Measurements from ENCODE around the gene OCEL1.

The OCEL1 gene

DNA sequence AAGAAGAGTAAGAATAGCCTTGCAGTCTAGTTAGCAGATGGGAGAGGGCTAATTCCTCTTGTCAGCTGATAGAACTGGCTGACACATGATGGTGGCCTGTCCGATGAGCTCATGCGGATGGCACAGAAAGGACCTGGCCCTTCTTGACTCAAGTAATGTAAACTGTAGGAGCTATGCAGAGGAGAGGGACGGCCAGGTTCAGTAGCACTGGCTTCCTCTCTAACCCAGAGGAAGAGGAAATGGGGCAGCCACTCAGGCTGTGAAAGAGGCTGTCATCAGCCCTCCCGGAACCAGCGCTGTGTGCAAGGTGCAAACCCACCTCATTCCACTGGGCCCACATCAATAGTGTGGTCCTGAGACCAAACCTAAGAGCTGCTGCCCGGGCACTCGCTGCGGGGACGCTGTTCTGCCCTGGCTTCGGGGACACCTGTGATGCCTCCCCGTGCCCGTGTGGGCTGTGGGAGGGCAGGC, 41.6 kb upstream of the OCEL1 start (continued):
- TF ChIP-seq, protein P1, sequence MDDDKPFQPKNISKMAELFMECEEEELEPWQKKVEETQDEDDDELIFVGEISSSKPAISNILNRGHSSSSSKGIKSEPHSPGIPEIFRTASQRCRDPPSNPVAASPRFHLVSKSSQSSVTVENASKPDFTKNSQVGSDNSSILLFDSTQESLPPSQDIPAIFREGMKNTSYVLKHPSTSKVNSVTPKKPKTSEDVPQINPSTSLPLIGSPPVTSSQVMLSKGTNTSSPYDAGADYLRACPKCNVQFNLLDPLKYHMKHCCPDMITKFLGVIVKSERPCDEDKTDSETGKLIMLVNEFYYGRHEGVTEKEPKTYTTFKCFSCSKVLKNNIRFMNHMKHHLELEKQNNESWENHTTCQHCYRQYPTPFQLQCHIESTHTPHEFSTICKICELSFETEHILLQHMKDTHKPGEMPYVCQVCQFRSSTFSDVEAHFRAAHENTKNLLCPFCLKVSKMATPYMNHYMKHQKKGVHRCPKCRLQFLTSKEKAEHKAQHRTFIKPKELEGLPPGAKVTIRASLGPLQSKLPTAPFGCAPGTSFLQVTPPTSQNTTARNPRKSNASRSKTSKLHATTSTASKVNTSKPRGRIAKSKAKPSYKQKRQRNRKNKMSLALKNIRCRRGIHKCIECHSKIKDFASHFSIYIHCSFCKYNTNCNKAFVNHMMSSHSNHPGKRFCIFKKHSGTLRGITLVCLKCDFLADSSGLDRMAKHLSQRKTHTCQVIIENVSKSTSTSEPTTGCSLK (tag by site-specific recombination; IDR thresholded peaks at IDR 0.05), result no peak
- TF ChIP-seq ZNF621 (tag by site-specific recombination; IDR thresholded peaks at IDR 0.05) (no peak), ZFP41 (tag by site-specific recombination; IDR thresholded peaks at IDR 0.05; ENCODE audit: borderline replicate concordance) (no peak), ZNF76 (tag by site-specific recombination; IDR thresholded peaks at IDR 0.05; ENCODE audit: borderline replicate concordance, low read depth) (no peak), ZNF404 (tag by site-specific recombination; IDR thresholded peaks at IDR 0.05) (no peak), GLIS2 (tag by site-specific recombination; IDR thresholded peaks at IDR 0.05) (no peak)
- TF ChIP-seq, protein P2, sequence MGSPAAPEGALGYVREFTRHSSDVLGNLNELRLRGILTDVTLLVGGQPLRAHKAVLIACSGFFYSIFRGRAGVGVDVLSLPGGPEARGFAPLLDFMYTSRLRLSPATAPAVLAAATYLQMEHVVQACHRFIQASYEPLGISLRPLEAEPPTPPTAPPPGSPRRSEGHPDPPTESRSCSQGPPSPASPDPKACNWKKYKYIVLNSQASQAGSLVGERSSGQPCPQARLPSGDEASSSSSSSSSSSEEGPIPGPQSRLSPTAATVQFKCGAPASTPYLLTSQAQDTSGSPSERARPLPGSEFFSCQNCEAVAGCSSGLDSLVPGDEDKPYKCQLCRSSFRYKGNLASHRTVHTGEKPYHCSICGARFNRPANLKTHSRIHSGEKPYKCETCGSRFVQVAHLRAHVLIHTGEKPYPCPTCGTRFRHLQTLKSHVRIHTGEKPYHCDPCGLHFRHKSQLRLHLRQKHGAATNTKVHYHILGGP (tag by site-specific recombination; IDR thresholded peaks at IDR 0.05), result no peak
- TF ChIP-seq, protein P3, sequence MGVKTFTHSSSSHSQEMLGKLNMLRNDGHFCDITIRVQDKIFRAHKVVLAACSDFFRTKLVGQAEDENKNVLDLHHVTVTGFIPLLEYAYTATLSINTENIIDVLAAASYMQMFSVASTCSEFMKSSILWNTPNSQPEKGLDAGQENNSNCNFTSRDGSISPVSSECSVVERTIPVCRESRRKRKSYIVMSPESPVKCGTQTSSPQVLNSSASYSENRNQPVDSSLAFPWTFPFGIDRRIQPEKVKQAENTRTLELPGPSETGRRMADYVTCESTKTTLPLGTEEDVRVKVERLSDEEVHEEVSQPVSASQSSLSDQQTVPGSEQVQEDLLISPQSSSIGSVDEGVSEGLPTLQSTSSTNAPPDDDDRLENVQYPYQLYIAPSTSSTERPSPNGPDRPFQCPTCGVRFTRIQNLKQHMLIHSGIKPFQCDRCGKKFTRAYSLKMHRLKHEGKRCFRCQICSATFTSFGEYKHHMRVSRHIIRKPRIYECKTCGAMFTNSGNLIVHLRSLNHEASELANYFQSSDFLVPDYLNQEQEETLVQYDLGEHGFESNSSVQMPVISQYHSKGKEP (tag by site-specific recombination; IDR thresholded peaks at IDR 0.05), result no peak

DNA sequence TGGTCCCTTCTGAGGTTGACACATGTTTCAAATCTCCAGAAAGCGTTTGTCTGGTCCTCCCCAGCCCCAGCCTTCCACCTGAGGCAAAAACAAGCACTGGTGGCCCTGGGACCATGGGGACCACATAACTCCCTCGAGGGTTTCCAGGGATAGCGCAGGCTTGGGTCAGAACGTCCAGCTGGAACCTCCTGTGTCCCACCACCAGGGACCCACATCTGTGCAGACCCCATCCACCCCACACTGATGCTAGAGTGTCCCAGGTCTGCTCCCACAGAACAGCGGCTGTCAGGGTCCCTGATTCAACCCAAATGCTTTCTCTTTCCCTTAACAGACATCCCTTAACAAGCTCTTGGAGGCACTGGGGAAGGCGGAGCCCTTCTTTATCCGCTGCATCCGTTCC, 40.4 kb upstream of the OCEL1 start:
- Histone ChIP-seq H3K4me3 (ENCODE audit: low read depth, low read length) (no peak overlapping the region), H3K9me3 (ENCODE audit: control insufficient read depth, insufficient read depth, low read depth, low read length) (no peaks in the 10 kb centered on the region), H3K27ac (ENCODE audit: extremely low read depth, low read depth, low read length) (no peak overlapping the region), H3K36me3 (ENCODE audit: control insufficient read depth in 2 of 2, insufficient read depth in 1 of 2, low read length in 2 of 2) (peaks cover 3 to 36% of the 10 kb centered on the region in 2 experiments; a peak in 2 of 3 replicates), H3K4me1 (ENCODE audit: control insufficient read depth, insufficient read depth, low read length) (no peaks in the 10 kb centered on the region)
- ChIA-PET POLR2A (no interaction called here), CTCF (interaction anchor here (0.7 kb wide), 1 partner anchor 100 kb away, joined by 3 read pairs; no protein-coding TSS in a partner anchor)
- no peak for TF ChIP-seq ZNF473 (tag by site-specific recombination; IDR thresholded peaks at IDR 0.05)
- TF ChIP-seq, protein P4, sequence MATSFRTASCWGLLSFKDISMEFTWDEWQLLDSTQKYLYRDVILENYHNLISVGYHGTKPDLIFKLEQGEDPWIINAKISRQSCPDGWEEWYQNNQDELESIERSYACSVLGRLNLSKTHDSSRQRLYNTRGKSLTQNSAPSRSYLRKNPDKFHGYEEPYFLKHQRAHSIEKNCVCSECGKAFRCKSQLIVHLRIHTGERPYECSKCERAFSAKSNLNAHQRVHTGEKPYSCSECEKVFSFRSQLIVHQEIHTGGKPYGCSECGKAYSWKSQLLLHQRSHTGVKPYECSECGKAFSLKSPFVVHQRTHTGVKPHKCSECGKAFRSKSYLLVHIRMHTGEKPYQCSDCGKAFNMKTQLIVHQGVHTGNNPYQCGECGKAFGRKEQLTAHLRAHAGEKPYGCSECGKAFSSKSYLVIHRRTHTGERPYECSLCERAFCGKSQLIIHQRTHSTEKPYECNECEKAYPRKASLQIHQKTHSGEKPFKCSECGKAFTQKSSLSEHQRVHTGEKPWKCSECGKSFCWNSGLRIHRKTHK (tag by site-specific recombination; IDR thresholded peaks at IDR 0.05), result no peak
- TF ChIP-seq, protein P5, sequence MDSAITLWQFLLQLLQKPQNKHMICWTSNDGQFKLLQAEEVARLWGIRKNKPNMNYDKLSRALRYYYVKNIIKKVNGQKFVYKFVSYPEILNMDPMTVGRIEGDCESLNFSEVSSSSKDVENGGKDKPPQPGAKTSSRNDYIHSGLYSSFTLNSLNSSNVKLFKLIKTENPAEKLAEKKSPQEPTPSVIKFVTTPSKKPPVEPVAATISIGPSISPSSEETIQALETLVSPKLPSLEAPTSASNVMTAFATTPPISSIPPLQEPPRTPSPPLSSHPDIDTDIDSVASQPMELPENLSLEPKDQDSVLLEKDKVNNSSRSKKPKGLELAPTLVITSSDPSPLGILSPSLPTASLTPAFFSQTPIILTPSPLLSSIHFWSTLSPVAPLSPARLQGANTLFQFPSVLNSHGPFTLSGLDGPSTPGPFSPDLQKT (IDR thresholded peaks at IDR 0.05; ENCODE audit: borderline replicate concordance, low read depth, low read length), result no peak
- no peak for TF ChIP-seq SCRT1 (tag by site-specific recombination; IDR thresholded peaks at IDR 0.05; ENCODE audit: borderline replicate concordance)
- TF ChIP-seq ZNF138 (tag by site-specific recombination; IDR thresholded peaks at IDR 0.05; ENCODE audit: borderline replicate concordance), result no peak
- TF ChIP-seq ZXDB (tag by site-specific recombination; IDR thresholded peaks at IDR 0.05), result no peak
- TF ChIP-seq, protein P6, sequence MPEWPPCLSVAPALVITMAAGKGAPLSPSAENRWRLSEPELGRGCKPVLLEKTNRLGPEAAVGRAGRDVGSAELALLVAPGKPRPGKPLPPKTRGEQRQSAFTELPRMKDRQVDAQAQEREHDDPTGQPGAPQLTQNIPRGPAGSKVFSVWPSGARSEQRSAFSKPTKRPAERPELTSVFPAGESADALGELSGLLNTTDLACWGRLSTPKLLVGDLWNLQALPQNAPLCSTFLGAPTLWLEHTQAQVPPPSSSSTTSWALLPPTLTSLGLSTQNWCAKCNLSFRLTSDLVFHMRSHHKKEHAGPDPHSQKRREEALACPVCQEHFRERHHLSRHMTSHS (tag by site-specific recombination; IDR thresholded peaks at IDR 0.05), result no peak
- TF ChIP-seq, protein P7, sequence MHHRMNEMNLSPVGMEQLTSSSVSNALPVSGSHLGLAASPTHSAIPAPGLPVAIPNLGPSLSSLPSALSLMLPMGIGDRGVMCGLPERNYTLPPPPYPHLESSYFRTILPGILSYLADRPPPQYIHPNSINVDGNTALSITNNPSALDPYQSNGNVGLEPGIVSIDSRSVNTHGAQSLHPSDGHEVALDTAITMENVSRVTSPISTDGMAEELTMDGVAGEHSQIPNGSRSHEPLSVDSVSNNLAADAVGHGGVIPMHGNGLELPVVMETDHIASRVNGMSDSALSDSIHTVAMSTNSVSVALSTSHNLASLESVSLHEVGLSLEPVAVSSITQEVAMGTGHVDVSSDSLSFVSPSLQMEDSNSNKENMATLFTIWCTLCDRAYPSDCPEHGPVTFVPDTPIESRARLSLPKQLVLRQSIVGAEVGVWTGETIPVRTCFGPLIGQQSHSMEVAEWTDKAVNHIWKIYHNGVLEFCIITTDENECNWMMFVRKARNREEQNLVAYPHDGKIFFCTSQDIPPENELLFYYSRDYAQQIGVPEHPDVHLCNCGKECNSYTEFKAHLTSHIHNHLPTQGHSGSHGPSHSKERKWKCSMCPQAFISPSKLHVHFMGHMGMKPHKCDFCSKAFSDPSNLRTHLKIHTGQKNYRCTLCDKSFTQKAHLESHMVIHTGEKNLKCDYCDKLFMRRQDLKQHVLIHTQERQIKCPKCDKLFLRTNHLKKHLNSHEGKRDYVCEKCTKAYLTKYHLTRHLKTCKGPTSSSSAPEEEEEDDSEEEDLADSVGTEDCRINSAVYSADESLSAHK (tag by site-specific recombination; IDR thresholded peaks at IDR 0.05), result no peak
- TF ChIP-seq ZNF121 (tag by site-specific recombination; IDR thresholded peaks at IDR 0.05), result no peak
- TF ChIP-seq KLF10 (tag by site-specific recombination; IDR thresholded peaks at IDR 0.05), result no peak
- TF ChIP-seq, protein P8, sequence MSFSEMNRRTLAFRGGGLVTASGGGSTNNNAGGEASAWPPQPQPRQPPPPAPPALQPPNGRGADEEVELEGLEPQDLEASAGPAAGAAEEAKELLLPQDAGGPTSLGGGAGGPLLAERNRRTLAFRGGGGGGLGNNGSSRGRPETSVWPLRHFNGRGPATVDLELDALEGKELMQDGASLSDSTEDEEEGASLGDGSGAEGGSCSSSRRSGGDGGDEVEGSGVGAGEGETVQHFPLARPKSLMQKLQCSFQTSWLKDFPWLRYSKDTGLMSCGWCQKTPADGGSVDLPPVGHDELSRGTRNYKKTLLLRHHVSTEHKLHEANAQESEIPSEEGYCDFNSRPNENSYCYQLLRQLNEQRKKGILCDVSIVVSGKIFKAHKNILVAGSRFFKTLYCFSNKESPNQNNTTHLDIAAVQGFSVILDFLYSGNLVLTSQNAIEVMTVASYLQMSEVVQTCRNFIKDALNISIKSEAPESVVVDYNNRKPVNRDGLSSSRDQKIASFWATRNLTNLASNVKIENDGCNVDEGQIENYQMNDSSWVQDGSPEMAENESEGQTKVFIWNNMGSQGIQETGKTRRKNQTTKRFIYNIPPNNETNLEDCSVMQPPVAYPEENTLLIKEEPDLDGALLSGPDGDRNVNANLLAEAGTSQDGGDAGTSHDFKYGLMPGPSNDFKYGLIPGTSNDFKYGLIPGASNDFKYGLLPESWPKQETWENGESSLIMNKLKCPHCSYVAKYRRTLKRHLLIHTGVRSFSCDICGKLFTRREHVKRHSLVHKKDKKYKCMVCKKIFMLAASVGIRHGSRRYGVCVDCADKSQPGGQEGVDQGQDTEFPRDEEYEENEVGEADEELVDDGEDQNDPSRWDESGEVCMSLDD (tag by site-specific recombination; IDR thresholded peaks at IDR 0.05), result no peak
- TF ChIP-seq SP2 (tag by site-specific recombination; IDR thresholded peaks at IDR 0.05), result no peak
- TF ChIP-seq ZNF175 (tag by site-specific recombination; IDR thresholded peaks at IDR 0.05), result no peak

Measured in HEK293 (cell line).